Ureter (tissue), 1 donor: ENCODE measurements around the gene FOXP1. TPM values are rescaled to one million over a fixed set of nuclear protein-coding genes. Genes with fewer than 3 reads are reported as not detected.

Source experiments
- DNase-seq: peaks from one replicate; pipeline ENCODE4 v3.0.0-alpha.2; 2020; ENCODE audit warnings: low spot score
- total RNA-seq: library from RNA; stranded (reverse); gene quantifications from one replicate; pipeline ENCODE4 v1.2.4, GENCODE V29; 2023
- donor health status: DM: yes; HTN: yes; CAD: no.

FOXP1 gene
- total RNA-seq, 1 donor from 2014 or later, result 179 TPM

- no peak for DNase-seq
Measured at GRCh38 chr3:71006810-71007785, 576.4 kb downstream of the FOXP1 start.

DNA sequence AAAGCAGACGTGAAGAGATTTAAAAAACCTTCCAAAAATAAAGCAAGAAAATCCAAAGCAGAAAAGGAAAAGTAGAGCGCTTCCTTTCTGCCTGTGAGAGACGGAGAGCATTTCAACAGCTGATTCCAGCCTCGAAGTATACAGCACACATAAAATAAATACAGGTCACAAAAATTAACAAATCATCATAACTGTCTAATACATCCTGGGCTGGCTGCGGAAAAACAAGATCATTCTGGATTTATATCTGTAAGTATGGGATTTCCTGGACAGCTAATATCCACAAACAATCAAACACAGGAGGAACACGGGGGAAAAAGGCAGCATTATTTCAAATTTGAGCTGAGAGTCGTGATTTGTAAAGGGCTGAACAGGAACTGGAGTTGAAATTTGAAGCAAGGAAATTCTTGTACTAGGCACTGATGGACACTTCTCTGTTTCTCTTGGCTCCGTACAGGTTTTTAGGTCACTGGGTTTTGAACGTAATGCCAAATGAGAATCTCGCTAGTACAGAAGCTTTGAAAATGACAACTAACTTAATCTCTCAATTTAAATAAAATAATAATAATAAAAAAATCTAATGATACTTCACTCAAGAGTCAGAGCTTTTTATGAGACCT lies 577.7 kb downstream of the FOXP1 start:
- no peak for DNase-seq

DNA sequence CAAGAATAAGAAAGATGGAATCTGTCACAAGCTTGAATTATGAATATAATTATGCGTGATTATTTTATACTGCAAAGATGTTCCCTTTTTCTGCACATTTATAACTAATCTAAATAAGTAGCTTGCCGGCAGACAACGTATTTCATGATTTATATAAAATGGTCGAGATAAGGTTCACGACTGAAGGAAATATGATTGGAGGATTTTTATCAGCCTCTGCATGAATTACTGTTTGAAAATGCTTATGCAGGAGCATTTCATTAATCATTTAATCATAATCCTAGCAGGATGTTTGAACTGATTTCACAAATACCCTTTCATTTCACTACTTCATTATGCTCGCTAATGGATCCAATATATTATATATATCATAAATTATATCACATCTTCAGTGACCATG lies 580.0 kb downstream of the FOXP1 start:
- no peak for DNase-seq

DNA sequence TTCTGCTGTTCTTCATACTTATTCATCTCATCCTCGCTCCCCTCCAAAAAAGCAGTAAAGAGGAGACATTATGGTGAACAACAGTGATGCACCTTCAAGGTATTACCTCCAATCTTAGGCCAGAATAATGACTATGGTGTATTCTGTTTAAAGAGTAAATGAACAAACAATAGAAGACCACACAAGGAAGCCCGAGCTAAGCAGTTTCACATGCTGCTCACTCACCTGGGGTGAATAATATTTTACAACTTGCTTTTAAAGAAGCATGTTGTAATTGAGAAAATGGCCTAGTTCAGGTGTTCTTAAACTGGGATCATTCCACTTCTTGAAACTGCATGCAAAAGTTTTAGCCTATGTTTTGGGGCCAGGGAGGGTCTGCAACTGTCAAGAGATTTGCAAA lies 581.2 kb downstream of the FOXP1 start:
- no peak for DNase-seq

- DNase-seq, result no peak
Measured at GRCh38 chr3:71001303-71001830, 582.2 kb downstream of the FOXP1 start.

DNA sequence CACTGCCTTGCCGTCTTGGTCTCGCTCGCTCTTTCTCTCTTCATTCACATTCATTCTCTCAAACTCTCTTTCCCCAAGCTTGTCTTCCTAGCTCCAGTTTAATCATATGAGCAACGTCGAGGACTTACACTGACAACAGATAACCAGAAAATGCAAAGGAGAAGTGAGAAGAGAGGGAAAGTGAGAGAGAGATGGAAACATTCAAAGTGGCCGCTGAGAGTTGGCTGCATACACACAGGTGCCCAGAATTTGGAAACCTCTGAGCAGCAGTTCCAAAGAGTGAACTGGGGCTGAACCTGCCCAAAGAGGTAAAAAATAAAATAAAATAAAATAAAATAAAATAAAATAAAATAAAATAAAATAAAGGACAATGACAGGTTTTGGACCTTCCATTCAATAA lies 583.0 kb downstream of the FOXP1 start:
- no peak for DNase-seq

- DNase-seq, result no peak
Measured at GRCh38 chr3:70999730-71000129, 583.8 kb downstream of the FOXP1 start.

GRCh38 chr3:70996082-70996481 lies 587.4 kb downstream of the FOXP1 start:
- DNase-seq, result no peak

DNA sequence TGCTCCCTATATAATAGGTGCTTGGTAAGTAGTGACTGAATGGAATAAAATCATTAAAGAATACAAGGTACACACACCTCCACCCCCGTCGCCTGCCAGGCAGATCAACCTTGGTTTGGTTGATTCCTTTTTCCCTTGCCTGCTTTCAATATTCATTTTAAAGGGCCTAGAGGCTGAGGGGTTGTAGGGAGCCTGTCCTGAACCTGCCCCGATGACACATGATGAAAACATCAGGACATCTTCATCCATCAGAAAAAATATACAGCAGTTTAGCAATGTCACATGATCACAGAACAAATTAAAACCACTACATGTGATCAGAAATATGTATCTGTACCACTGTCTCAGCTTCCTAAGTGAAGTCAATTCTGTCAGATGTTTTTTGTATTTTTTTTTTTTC lies 588.9 kb downstream of the FOXP1 start:
- DNase-seq, result no peak

GRCh38 chr3:70992562-70993204 lies 590.8 kb downstream of the FOXP1 start:
- no peak for DNase-seq

GRCh38 chr3:70992131-70992530 lies 591.4 kb downstream of the FOXP1 start:
- no peak for DNase-seq

DNA sequence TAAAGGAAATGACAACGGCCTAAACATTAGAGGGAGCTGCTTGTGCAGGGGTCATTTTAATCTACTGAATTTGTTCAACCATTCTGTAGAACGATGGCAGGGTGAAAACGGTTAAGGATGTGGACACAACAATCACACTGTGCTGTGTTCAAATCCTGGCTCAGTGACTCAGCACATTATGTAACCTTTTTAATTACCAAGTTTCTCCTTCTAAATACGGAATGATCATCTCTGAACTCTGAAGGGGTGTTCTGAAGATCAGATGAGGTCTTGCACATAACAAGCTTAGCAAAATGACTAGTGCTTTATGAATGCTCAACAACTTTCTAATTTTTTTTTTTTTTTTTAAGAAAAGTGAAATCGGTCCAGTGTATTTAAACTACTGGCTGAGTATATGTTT lies 592.8 kb downstream of the FOXP1 start:
- DNase-seq, result no peak

DNA sequence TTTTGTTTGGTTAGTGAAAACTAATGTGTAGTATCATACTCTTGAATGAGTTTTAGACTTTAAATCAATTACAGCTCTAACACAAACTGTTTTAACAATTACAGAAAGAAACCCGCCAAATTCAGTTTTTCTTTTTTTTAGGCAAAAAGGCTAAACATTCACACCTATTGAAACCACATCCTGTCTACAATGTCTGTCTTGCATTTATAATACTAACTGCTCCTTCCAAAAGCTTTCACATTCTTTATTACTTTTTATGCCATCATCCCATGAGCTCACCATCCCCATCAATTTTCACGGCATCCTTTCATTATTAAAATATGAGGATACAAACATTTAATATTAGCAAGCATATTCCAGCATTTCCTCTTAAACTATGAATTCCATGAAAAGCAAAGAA lies 593.3 kb downstream of the FOXP1 start:
- DNase-seq, result no peak

DNA sequence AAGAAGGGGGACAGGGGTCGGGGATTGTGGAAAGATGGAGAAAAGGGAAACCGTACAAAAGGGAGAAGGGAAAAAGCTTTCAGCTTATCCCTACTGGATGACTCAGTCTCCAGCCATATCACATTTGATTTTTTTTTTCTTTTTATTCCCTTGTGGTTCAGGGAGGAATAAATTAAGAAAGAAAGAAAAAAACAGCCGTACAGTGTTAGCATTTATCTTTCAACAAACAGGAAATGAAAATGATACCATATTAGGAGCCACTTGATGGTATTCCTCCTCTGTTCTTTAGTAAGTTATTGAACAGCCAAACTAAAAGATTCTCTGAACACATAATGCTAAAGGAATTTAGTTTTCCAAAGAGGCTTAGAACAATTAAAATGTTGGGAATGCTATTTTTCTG lies 594.4 kb downstream of the FOXP1 start:
- no peak for DNase-seq

- no peak for DNase-seq
Measured at GRCh38 chr3:70988111-70988510, 595.4 kb downstream of the FOXP1 start.

GRCh38 chr3:70985572-70985971 lies 598.0 kb downstream of the FOXP1 start:
- no peak for DNase-seq

- DNase-seq, result no peak
Measured at GRCh38 chr3:70984776-70985482, 598.6 kb downstream of the FOXP1 start.

- peak; percentile 78 for DNase-seq
Measured at GRCh38 chr3:70982700-70983140, 600.8 kb downstream of the FOXP1 start.

DNA sequence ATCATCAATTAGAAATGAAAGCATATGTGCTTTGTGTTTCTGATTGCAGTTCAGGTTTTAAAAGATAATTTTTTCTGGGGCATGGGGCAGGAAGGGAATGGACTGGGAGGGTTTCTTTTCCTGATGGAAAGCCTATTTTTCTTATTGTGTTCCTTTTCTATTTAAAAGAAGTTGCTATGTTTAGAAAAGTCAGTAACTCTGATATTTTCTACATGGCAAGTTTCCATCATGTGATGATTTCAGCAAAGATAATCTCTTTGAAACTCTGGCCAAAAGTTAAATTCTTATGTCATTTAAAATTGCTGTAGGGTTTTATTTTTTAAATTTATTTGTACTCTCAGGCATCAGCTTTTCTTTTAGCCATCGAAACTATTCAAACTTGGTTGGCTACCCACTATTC lies 601.2 kb downstream of the FOXP1 start:
- DNase-seq, result no peak

GRCh38 chr3:70981231-70981880 lies 602.2 kb downstream of the FOXP1 start:
- no peak for DNase-seq

- DNase-seq, result no peak
Measured at GRCh38 chr3:70980646-70981170, 602.8 kb downstream of the FOXP1 start.
